HCEC 1CT (cell line): ENCODE measurements around the gene DRICH1.
"Not testable (repeated sequence)": the region's sequence is repeated elsewhere in the genome, so short reads cannot be mapped to it uniquely, and the experiment has no call there.

ENCODE experiments used
- DNase-seq: peaks from one replicate; pipeline ENCODE4 v3.0.0-alpha.2; 2017

The DRICH1 gene

GRCh38 chr22:23565915-23566704 lies 66.0 kb downstream of the DRICH1 start:
- no peak for DNase-seq

- peak; percentile 5 for DNase-seq
Observed at GRCh38 chr22:23565305-23565914, 66.7 kb downstream of the DRICH1 start.

DNA sequence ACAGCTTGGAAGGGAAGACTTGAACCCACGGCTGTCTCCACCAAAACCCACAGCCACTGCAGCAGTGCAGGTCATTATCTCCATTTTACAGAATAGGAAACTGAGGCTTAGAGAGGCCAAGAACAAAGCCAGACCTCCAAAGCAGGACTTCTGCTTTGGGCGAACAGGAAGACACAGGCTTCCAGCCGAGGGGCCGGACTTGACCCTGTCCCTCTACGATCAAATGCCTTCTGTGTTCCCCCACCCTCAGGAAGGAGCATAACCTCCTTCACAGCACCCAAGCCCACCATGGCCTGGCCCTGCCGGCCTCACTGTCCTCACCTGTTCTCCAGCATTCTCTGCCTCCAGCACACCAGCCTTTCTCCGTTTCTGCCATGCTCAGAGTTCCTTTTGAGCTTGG lies 67.8 kb downstream of the DRICH1 start:
- DNase-seq: no peak

DNA sequence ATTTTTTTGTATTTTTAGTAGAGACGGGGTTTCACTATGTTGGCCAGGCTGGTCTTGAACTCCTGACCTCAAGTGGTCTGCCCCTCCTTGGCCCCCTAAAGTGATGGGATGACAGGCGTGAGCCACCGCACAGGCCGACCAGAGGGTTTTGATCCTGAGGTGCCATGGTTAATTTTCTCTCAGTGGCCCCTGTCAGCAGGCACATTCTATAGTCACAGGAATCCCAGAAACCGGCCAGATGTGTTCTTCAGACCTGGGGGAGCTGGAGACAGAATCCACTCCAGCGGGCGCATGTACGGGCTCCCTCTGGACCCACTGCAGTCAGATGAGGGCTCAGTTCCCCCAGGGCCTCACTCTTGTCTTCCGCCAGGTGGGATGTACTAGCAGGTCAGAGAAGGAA lies 69.0 kb downstream of the DRICH1 start:
- no peak for DNase-seq

DNA sequence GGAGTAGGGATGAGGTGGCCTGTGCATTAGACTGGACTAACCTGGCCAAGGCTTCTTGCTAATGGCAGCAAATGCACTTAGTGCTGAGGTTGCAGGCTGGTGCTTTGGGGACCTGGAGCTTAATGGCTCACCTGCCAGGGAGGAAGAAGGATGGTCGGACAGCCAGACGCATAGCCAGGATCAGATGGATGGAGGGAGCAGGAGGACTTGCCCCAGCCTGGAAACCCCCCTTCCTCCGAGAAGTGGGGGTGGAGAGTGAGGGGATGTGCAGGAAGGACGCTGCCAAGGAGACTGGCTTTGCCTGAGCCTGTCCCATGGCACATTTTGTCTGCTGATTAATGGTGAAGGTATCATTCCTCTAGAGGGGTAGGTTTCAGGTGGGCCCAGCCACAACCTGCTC lies 69.9 kb downstream of the DRICH1 start:
- no peak for DNase-seq

GRCh38 chr22:23561025-23561510 lies 71.1 kb downstream of the DRICH1 start:
- DNase-seq: not testable (repeated sequence)

DNA sequence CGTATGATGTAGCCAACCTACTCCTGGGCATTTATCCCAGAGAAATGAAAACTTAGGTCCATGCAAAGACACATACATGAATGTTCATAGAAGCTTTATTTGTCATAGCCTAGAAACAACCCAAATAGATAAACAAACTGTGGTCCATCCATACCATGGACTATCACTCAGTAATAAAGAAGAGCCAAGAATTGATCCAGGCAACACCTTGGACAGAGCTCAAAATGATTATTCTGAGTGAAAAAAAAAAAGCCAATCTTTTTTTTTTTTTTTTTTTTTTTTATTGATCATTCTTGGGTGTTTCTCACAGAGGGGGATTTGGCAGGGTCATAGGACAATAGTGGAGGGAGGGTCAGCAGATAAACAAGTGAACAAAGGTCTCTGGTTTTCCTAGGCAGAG lies 71.9 kb downstream of the DRICH1 start:
- DNase-seq: not testable (repeated sequence)
